GM12874 (cell line): ENCODE measurements around the gene ATP10D.

ENCODE experiments used
- TF ChIP-seq, protein P1 (sequence below): IDR thresholded peaks from 2 replicates; pipeline ENCODE4 v1.5.1; 2011; ENCODE audit warnings: low read depth, mild to moderate bottlenecking, control low read depth, low read length, moderate library complexity; ENCODE audit not compliant: insufficient read depth

ATP10D gene

DNA sequence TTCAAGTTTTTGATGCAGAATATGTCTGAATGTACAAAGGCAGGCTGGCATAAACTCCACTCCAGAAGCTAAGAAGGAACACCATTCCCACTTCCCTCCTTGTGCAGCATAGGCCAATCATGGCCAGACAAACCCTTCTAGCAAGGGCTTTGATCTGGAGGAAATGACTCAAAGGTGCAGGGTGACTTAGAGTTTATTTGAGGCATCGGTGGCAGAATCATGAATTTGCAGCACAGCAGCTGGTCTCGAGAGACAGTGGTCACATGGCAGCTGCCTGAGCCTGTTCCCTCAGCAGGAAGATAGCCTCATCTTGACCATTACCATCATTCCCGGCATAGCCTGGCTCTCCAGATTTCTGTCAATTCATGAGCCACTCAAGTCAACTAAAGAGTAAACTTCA, 154.5 kb downstream of the ATP10D start:
- TF ChIP-seq, protein P1, sequence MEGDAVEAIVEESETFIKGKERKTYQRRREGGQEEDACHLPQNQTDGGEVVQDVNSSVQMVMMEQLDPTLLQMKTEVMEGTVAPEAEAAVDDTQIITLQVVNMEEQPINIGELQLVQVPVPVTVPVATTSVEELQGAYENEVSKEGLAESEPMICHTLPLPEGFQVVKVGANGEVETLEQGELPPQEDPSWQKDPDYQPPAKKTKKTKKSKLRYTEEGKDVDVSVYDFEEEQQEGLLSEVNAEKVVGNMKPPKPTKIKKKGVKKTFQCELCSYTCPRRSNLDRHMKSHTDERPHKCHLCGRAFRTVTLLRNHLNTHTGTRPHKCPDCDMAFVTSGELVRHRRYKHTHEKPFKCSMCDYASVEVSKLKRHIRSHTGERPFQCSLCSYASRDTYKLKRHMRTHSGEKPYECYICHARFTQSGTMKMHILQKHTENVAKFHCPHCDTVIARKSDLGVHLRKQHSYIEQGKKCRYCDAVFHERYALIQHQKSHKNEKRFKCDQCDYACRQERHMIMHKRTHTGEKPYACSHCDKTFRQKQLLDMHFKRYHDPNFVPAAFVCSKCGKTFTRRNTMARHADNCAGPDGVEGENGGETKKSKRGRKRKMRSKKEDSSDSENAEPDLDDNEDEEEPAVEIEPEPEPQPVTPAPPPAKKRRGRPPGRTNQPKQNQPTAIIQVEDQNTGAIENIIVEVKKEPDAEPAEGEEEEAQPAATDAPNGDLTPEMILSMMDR = no peak

DNA sequence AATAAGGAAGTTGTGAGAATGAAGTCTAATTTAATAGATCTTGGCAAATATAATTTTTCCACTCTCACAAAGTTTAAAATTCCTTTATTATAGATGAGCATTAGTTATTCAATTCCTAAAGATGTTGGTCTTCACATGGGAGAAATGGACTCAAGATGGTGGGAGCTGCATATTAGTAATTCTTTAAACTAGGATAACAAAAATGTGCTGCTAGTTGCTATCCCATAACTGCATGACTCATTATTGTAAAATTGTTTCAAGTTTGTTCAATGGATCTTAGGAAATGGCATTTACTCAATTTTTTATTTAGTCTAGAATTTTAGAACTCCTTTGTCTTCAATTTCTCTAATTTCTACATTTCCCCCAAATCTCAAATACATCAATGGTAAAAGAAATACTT, 155.8 kb downstream of the ATP10D start:
- TF ChIP-seq, protein P1 = no peak

DNA sequence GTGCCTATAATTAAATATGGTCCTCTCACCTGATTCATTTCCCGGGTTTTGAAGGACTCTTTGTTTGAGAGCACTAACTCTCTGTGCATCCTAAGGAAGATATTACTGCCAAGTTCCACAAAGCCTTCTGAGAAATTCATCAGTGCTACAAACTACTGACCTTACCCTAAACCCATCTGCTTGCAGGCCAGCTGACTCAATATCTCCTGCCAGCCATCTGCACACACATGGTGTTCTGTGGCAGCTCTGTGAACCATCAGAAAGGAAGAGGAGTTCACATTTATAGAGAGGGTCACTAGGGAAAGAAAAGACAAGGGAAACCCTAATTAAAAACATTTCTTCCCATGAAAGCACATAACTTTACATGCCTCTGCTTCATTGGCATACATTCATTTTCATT, 156.7 kb downstream of the ATP10D start:
- TF ChIP-seq, protein P1 = no peak

DNA sequence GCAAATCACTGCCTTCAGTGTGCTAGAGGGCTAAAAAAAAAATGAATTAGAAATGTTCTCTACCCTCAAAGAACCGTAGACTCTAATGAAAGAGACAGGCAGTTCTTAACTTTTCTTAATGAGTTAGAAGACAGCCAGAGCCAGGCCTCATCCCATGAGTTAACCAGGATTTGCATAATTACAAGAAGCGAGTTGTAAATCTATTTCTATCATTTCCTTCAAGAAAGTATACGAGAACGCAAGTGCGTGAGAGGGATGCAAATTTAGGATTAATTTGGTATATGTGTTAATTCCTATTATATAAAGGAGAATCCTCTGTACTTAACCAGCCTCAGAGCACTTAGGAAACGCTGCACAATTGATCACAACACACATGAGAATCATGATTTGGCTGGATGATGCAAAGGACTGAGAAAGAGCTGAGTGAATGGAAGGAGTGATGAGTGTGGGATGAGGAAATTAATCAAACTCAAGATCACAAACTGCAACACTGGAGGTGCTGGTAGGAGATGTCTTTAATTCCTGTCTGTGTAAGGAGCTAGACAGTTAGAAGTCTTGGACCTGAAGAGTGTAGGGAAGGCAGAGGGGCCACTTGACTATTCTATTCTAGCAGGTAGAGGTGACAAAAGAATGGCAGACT, 157.2 kb downstream of the ATP10D start:
- TF ChIP-seq, protein P1 = no peak
